Fibroblast of pulmonary artery (primary cell): ENCODE measurements around the gene PSME4.

Source experiments
- DNase-seq: peaks from one replicate; pipeline ENCODE4 v3.0.0-alpha.2; 2010; ENCODE audit warnings: low read depth
- H3K4me3 ChIP-seq: replicated peaks from 2 replicates; pipeline ENCODE4 v1.5.1; 2011; ENCODE audit warnings: low read depth, mild to moderate bottlenecking, control low read depth, low read length, moderate library complexity
- TF ChIP-seq, protein P1 (sequence below): IDR thresholded peaks from 2 replicates; pipeline ENCODE4 v1.5.1; 2011; ENCODE audit warnings: mild to moderate bottlenecking, control low read depth, low read length, inconsistent platforms; ENCODE audit errors: missing control alignments

PSME4 gene

DNA sequence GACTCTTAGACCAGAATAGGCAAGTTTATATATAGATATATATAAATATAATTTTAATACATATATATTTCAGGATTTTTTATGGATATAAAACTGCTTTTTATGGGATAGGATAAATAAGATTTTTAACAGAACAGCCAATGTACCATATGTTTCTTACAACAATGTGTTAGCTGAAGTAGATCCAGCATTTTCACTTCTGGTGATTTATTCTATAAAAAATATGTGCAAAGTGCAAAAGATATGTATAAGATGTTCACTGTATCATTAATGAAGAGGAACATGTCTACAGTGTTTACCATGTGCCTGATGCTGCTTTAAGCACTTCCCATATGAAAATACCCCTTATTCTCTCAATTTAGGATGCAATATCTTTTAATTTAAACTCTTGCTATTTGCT, 88.8 kb downstream of the PSME4 start:
- TF ChIP-seq, protein P1, sequence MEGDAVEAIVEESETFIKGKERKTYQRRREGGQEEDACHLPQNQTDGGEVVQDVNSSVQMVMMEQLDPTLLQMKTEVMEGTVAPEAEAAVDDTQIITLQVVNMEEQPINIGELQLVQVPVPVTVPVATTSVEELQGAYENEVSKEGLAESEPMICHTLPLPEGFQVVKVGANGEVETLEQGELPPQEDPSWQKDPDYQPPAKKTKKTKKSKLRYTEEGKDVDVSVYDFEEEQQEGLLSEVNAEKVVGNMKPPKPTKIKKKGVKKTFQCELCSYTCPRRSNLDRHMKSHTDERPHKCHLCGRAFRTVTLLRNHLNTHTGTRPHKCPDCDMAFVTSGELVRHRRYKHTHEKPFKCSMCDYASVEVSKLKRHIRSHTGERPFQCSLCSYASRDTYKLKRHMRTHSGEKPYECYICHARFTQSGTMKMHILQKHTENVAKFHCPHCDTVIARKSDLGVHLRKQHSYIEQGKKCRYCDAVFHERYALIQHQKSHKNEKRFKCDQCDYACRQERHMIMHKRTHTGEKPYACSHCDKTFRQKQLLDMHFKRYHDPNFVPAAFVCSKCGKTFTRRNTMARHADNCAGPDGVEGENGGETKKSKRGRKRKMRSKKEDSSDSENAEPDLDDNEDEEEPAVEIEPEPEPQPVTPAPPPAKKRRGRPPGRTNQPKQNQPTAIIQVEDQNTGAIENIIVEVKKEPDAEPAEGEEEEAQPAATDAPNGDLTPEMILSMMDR, result no peak
- no peak overlapping the region for H3K4me3 ChIP-seq
- DNase-seq, result no peak

DNA sequence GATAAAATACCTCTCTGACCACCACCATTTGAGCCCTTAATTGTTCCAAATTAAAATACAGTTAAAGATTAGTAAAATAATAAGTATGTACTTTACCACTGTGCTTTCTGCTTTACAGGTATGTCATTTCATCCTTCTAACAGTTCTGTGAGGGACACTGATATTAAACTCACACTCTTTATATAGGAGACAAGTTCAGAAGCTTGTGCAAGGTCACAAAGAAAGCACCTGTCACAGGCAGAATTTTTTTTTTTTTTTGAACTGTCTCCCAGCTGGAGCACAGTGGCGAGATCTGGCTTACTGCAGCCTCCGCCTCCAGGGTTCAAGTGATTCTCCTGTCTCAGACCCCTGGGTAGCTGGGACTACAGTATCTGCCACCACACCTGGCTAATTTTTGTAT, 89.4 kb downstream of the PSME4 start:
- no peak for DNase-seq
- TF ChIP-seq, protein P1, result no peak

DNA sequence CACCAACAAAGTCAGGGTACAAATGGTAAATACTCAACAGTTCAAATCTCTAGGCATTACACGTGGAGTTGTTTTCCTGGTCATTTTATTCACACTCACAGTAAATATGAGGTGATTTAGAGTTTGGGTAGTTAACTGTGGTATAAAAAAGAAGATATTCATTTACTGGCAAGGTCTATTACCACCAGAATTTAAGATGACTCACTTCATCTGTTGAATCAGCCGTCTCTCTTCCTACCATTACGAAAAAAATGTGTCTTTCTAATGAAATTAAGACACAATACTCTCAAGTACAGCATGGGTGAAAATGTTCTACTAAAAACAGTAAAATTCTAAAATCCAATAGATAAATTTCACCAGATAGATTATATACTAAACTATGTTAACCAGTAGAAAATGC, 90.0 kb downstream of the PSME4 start:
- TF ChIP-seq, protein P1, result no peak
- peak; percentile 55 for DNase-seq
- H3K4me3 ChIP-seq, result no peak overlapping the region

More for the DNA sequence above, 89.4 kb downstream of the PSME4 start:
- no peak overlapping the region for H3K4me3 ChIP-seq

DNA sequence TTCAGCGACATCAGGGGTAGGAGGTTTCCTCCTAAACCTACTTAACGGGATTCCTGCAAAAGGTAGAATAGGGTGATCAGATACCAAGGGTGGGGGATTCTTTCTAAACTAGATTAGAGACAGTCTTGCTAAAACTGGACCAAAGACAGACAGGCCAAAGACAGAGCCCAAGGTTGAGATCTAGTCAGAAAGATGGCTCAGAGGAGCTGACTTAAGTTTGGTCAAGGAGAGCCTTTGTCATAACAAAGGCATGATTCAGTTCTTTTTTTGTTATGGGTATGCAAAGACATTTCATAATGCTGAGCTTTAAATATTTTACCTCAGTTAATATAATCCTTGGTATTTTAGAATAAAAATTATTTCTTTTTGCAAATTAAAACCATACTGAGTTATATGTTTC, 93.2 kb downstream of the PSME4 start:
- no peak overlapping the region for H3K4me3 ChIP-seq
- peak; percentile 9 for DNase-seq
- TF ChIP-seq, protein P1, result no peak

DNA sequence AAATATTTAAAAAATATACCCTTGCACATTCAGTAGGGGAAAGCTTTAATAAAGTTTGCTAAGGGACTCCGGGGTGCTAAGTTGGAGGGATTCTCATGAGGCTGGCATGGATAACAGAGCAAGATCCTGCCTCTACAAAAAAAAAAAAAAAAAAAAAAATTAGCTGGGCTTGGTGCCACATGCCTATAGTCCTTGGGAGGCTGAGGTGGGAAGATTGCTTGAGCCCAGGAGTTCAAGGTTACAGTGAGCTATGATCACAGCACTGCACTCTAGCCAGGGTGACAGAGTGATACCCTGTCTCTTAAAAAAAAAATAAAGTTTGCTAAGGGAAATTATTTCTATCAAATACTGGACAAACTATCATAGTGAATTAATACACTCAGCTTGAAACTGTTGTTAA, 93.7 kb downstream of the PSME4 start:
- H3K4me3 ChIP-seq, result no peak overlapping the region
- TF ChIP-seq, protein P1, result no peak
- no peak for DNase-seq

DNA sequence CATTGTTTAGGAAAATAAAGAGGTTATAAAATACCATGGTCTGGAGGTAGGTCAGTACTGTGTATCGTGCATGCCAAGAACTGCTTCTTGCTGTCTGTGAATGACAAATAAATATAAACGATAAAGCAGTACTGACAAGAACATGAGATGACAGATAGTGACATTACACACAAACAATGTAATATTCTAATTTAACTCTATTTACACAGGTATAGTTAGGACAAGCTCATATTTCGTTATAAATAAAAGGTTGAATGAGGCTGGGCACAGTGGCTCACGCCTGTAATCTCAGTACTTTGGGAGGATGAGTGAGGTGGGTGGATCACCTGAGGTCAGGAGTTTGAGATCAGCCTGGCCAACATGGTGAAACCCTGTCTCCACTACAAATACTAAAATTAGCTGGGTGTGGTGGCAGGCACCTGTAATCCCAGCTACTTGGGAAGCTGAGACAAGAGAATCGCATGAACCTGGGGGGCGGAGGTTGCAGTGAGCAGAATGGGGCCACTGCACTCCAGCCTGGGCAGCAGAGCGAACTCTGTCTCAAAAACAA, 96.3 kb downstream of the PSME4 start:
- no peak overlapping the region for H3K4me3 ChIP-seq
- TF ChIP-seq, protein P1, result no peak
- DNase-seq, result no peak

DNA sequence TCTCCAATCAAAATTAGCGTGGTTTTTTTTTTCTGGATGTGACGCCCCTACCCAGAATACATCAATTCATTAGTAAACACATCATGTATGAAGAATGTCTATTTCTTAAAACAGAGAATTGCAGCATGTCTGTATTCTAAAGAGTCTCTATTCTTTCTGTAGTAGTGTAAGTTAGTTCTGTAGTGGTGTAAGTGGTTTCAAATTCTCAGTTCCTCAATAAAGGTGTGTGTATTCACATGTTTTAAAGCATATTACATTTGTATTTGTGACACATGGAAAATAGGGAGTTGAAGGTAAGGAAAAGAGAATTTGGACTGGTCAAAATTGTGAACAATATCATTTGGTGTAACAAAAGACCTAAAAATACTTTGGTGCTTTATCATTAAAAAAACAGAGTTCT, 103.0 kb downstream of the PSME4 start:
- DNase-seq, result no peak
- no peak overlapping the region for H3K4me3 ChIP-seq
- TF ChIP-seq, protein P1, result no peak
